CD4-positive, alpha-beta memory T cell (primary cell): ENCODE data around the gene STXBP4. TPM values are rescaled to one million over a fixed set of nuclear protein-coding genes. Genes with fewer than 3 reads are reported as not detected.

ENCODE experiments used
- CTCF ChIA-PET: fragments of 350-600 bp; sonication (Branson Sonifier 250); formaldehyde crosslinking; loops from one replicate; lab custom pipeline; 2021; ENCODE audit warnings: inconsistent platforms; ENCODE audit not compliant: partially characterized antibody; lab: Charles Lee
- POLR2A ChIA-PET: fragments of 350-600 bp; sonication (Branson Sonifier 250); formaldehyde crosslinking; loops from one replicate; lab custom pipeline; 2021; ENCODE audit not compliant: partially characterized antibody; lab: Charles Lee
- DNase-seq, 5 donors: peaks; one replicate each; pipeline versions ENCODE4 v3.0.0 to v3.0.0-alpha.2; 2020 to 2022; ENCODE audit warnings: mixed read lengths in 1 of 5
- H3K27ac ChIP-seq: one replicate; pipeline ENCODE4 v1.7.0; 2013; ENCODE audit warnings: low read depth, low read length
- H3K27me3 ChIP-seq: 2 replicates; pipeline ENCODE4 v1.7.0; 2013; ENCODE audit warnings: mild to moderate bottlenecking, low read length, moderate library complexity; ENCODE audit not compliant: insufficient read depth
- H3K36me3 ChIP-seq: 2 replicates; pipeline ENCODE4 v1.7.0; 2013; ENCODE audit warnings: mild to moderate bottlenecking, low read length, moderate library complexity; ENCODE audit not compliant: insufficient read depth
- H3K4me1 ChIP-seq: 2 replicates; pipeline ENCODE4 v1.7.0; 2013; ENCODE audit warnings: mild to moderate bottlenecking, low read length, moderate library complexity; ENCODE audit not compliant: insufficient read depth
- H3K4me3 ChIP-seq, 2 donors: one replicate each; pipeline ENCODE4 v1.7.0; 2013; ENCODE audit warnings: low read length in 2 of 2, mild to moderate bottlenecking in 1 of 2
- H3K9me3 ChIP-seq, 2 donors: one replicate each; pipeline ENCODE4 v1.7.0; 2013; ENCODE audit warnings: low read length in 2 of 2, control low read depth in 1 of 2; ENCODE audit not compliant: control insufficient read depth in 1 of 2
- H3K27ac Mint-ChIP-seq, 7 donors: one replicate each; pipeline ENCODE4 v1.8.0; 2020 to 2021; ENCODE audit warnings: mixed read lengths in 7 of 7, mild to moderate bottlenecking in 6 of 7, inconsistent platforms in 3 of 7, moderate library complexity in 3 of 7
- H3K27me3 Mint-ChIP-seq, 2 donors: one replicate each; pipeline ENCODE4 v1.8.0; 2020 to 2021; ENCODE audit warnings: mixed read lengths in 2 of 2
- H3K36me3 Mint-ChIP-seq, 2 donors: one replicate each; pipeline ENCODE4 v1.8.0; 2020 to 2021; ENCODE audit warnings: mixed read lengths in 2 of 2, inconsistent platforms in 1 of 2, mild to moderate bottlenecking in 1 of 2
- H3K4me1 Mint-ChIP-seq, 4 donors: one replicate each; pipeline ENCODE4 v1.8.0; 2020 to 2021; ENCODE audit warnings: mixed read lengths in 4 of 4, mild to moderate bottlenecking in 1 of 4
- H3K4me3 Mint-ChIP-seq, 8 donors: one replicate each; pipeline ENCODE4 v1.8.0; 2020 to 2021; ENCODE audit warnings: mixed read lengths in 8 of 8, mild to moderate bottlenecking in 7 of 8, moderate library complexity in 6 of 8, inconsistent platforms in 3 of 8
- H3K9me3 Mint-ChIP-seq, 8 donors: one replicate each; pipeline ENCODE4 v1.8.0; 2020 to 2021; ENCODE audit warnings: mixed read lengths in 8 of 8, mild to moderate bottlenecking in 5 of 8, inconsistent platforms in 3 of 8, moderate library complexity in 1 of 8
- intact Hi-C: fragments of 100-400 bp; cut with micrococcal nuclease; formaldehyde crosslinking; loops from one replicate; pipeline ENCODE4 v1.15.1; 2023
- polyA plus RNA-seq, 2 donors: library from polyadenylated mRNA; unstranded; fragments of 300-500 nt; fragmentation: Illumina TruSeq; gene quantifications; one replicate each; pipeline ENCODE4 v1.2.3, GENCODE V29; 2021
- total RNA-seq, 2 experiments: library from RNA; stranded (reverse); gene quantifications; one replicate each; pipeline ENCODE4 v1.2.3, GENCODE V29; 2021

The STXBP4 gene
- total and polyA plus RNA-seq, 4 experiments from 2014 or later: 1.5 to 12.8 (median 7.3) TPM

- H3K4me1 Mint-ChIP-seq: no peaks in the 10 kb centered on the region
- CTCF ChIA-PET: no interaction called here
- peak in 1 of 5 donors; percentile 15 for DNase-seq
- peaks cover 4 to 13% of the 10 kb centered on the region in 2 donors for H3K36me3 Mint-ChIP-seq
- Histone ChIP-seq H3K4me1 (no peaks in the 10 kb centered on the region), H3K27ac (no peak overlapping the region), H3K27me3 (no peaks in the 10 kb centered on the region), H3K36me3 (no peaks in the 10 kb centered on the region), H3K4me3 (no peak overlapping the region), H3K9me3 (no peaks in the 10 kb centered on the region)
- H3K27me3 Mint-ChIP-seq: no peaks in the 10 kb centered on the region
- intact Hi-C loops: no loop called here
- POLR2A ChIA-PET: no interaction called here
- H3K4me3 Mint-ChIP-seq: no peak overlapping the region
- H3K27ac Mint-ChIP-seq: no peak overlapping the region
- H3K9me3 Mint-ChIP-seq: peaks cover 0 to 2% (median 0%) of the 10 kb centered on the region in 8 donors
Measured at GRCh38 chr17:55037828-55038227, 69.3 kb downstream of the STXBP4 start.

- intact Hi-C loops: no loop called here
- ChIA-PET POLR2A (no interaction called here), CTCF (no interaction called here)
- Mint-ChIP-seq H3K27ac (no peak overlapping the region), H3K36me3 (peaks cover 4 to 13% of the 10 kb centered on the region in 2 donors), H3K4me3 (no peak overlapping the region), H3K27me3 (no peaks in the 10 kb centered on the region), H3K4me1 (no peaks in the 10 kb centered on the region), H3K9me3 (peaks cover 0 to 2% (median 0%) of the 10 kb centered on the region in 8 donors)
- H3K27ac ChIP-seq: no peak overlapping the region
- H3K4me3 ChIP-seq: no peak overlapping the region
- no peaks in the 10 kb centered on the region for H3K4me1 ChIP-seq
- no peak for DNase-seq
- H3K27me3 ChIP-seq: no peaks in the 10 kb centered on the region
- H3K9me3 ChIP-seq: no peaks in the 10 kb centered on the region
- H3K36me3 ChIP-seq: no peaks in the 10 kb centered on the region
Measured at GRCh38 chr17:55038291-55038690, 69.7 kb downstream of the STXBP4 start.

GRCh38 chr17:55040611-55041010 is 72.0 kb downstream of the STXBP4 start:
- H3K36me3 Mint-ChIP-seq: peaks cover 5 to 15% of the 10 kb centered on the region in 2 donors
- Histone ChIP-seq H3K27me3 (no peaks in the 10 kb centered on the region), H3K4me1 (no peaks in the 10 kb centered on the region), H3K9me3 (no peaks in the 10 kb centered on the region), H3K27ac (no peak overlapping the region), H3K36me3 (no peaks in the 10 kb centered on the region), H3K4me3 (no peak overlapping the region)
- no peaks in the 10 kb centered on the region for H3K4me1 Mint-ChIP-seq
- H3K4me3 Mint-ChIP-seq: no peak overlapping the region
- POLR2A ChIA-PET: no interaction called here
- H3K27ac Mint-ChIP-seq: no peak overlapping the region
- no peak for DNase-seq
- H3K9me3 Mint-ChIP-seq: peaks cover 0 to 2% (median 0%) of the 10 kb centered on the region in 8 donors
- intact Hi-C loops: no loop called here
- CTCF ChIA-PET: no interaction called here
- no peaks in the 10 kb centered on the region for H3K27me3 Mint-ChIP-seq

GRCh38 chr17:55053855-55054254 is 85.3 kb downstream of the STXBP4 start:
- no peak overlapping the region for H3K4me3 Mint-ChIP-seq
- H3K36me3 Mint-ChIP-seq: peaks cover 2 to 8% of the 10 kb centered on the region in 2 donors
- no peak overlapping the region for H3K4me3 ChIP-seq
- H3K27me3 Mint-ChIP-seq: no peaks in the 10 kb centered on the region
- intact Hi-C loops: loop anchor here (1.0 to 10.0 kb wide), 3 partner anchors 211 to 294 kb away; partner anchors contain the start of gene HLF
- peaks cover 0 to 4% (median 0%) of the 10 kb centered on the region in 8 donors for H3K9me3 Mint-ChIP-seq
- POLR2A ChIA-PET: interaction anchor here (1.6 kb wide), 1 partner anchor 184 kb away, joined by 6 read pairs; no protein-coding TSS in a partner anchor
- no peak overlapping the region for H3K27ac ChIP-seq
- CTCF ChIA-PET: interaction anchor here (1.0 to 1.8 kb wide), 3 partner anchors 35 to 241 kb away, joined by 3 to 13 read pairs (median 4); no protein-coding TSS in a partner anchor
- no peaks in the 10 kb centered on the region for H3K9me3 ChIP-seq
- H3K4me1 Mint-ChIP-seq: no peaks in the 10 kb centered on the region
- no peaks in the 10 kb centered on the region for H3K36me3 ChIP-seq
- H3K27ac Mint-ChIP-seq: peak overlapping the region in 1 of 7 donors; percentile 29
- peak in 3 of 5 donors; percentile 12 to 22 (median 18) for DNase-seq
- no peaks in the 10 kb centered on the region for H3K4me1 ChIP-seq
- H3K27me3 ChIP-seq: no peaks in the 10 kb centered on the region

DNA sequence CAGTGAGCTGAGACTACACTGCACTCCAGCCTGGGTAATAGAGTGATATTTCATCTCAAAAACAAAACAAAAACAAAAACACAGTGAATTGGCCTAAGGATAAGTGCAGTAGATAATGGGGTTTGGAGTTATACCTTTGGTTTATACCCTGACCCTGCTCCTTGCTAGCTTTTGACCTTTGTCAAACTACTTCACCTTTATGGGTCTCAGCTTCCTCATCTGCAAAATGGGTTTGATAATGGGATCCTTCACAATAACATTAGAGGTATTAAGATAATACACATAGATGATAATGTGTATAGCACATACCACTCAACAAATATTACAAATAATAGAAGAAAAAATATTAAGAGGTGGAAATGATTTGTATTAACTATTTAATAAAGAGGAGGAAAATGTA is 85.9 kb downstream of the STXBP4 start:
- POLR2A ChIA-PET: interaction anchor here (1.6 kb wide), 1 partner anchor 184 kb away, joined by 6 read pairs; no protein-coding TSS in a partner anchor
- Mint-ChIP-seq H3K27me3 (no peaks in the 10 kb centered on the region), H3K27ac (no peak overlapping the region), H3K4me1 (no peaks in the 10 kb centered on the region), H3K9me3 (peaks cover 0 to 3% (median 0%) of the 10 kb centered on the region in 8 donors), H3K36me3 (peaks cover 0 to 4% of the 10 kb centered on the region in 2 donors), H3K4me3 (no peak overlapping the region)
- CTCF ChIA-PET: interaction anchor here (0.8 to 1.9 kb wide), 8 partner anchors 15 to 240 kb away, joined by 3 to 13 read pairs (median 4); partner anchors contain the start of gene HLF
- Histone ChIP-seq H3K36me3 (no peaks in the 10 kb centered on the region), H3K9me3 (no peaks in the 10 kb centered on the region), H3K27me3 (no peaks in the 10 kb centered on the region), H3K4me1 (no peaks in the 10 kb centered on the region), H3K4me3 (no peak overlapping the region), H3K27ac (no peak overlapping the region)
- intact Hi-C loops: loop anchor here (10.0 kb wide), 1 partner anchor 210 kb away; the partner anchor contains the start of gene HLF
- DNase-seq: no peak

- no peaks in the 10 kb centered on the region for H3K27me3 ChIP-seq
- CTCF ChIA-PET: interaction anchor here (1.2 to 1.9 kb wide), 6 partner anchors 14 to 241 kb away, joined by 3 to 12 read pairs (median 5); no protein-coding TSS in a partner anchor
- no peaks in the 10 kb centered on the region for H3K9me3 ChIP-seq
- no peak for DNase-seq
- no peak overlapping the region for H3K27ac ChIP-seq
- H3K4me1 ChIP-seq: no peaks in the 10 kb centered on the region
- no peaks in the 10 kb centered on the region for H3K27me3 Mint-ChIP-seq
- no peak overlapping the region for H3K27ac Mint-ChIP-seq
- no peaks in the 10 kb centered on the region for H3K36me3 Mint-ChIP-seq
- H3K4me3 Mint-ChIP-seq: no peak overlapping the region
- peaks cover 0 to 3% (median 0%) of the 10 kb centered on the region in 8 donors for H3K9me3 Mint-ChIP-seq
- no peak overlapping the region for H3K4me3 ChIP-seq
- POLR2A ChIA-PET: no interaction called here
- peaks cover 0 to 4% (median 2%) of the 10 kb centered on the region in 4 donors for H3K4me1 Mint-ChIP-seq
- H3K36me3 ChIP-seq: no peaks in the 10 kb centered on the region
- intact Hi-C loops: loop anchor here (10.0 kb wide), 1 partner anchor 208 kb away; the partner anchor contains the start of gene HLF
Measured at GRCh38 chr17:55056526-55056925, 88.0 kb downstream of the STXBP4 start.

DNA sequence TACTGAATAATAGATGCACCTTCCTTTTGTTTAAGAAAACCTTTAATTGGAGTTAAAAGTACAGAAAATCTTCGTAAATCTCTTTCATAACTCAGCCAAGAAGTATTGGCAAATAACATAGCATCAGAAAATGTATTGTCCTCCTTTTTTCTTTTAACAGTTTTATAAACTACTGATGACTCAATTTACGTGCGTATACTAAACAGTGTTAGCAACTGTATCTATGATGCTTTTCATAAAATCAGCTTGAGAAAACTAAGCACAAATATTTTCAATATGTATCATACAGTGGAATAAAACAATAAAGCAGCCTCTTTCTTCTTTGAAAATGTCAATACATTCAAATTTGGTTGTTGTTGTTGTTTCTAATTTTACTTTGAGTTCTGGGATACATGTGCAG is 88.6 kb downstream of the STXBP4 start:
- H3K4me1 ChIP-seq: no peaks in the 10 kb centered on the region
- Mint-ChIP-seq H3K4me3 (no peak overlapping the region), H3K27me3 (no peaks in the 10 kb centered on the region), H3K4me1 (peaks cover 0 to 4% (median 2%) of the 10 kb centered on the region in 4 donors), H3K27ac (no peak overlapping the region), H3K9me3 (peaks cover 0 to 3% (median 0%) of the 10 kb centered on the region in 8 donors), H3K36me3 (no peaks in the 10 kb centered on the region)
- no peaks in the 10 kb centered on the region for H3K9me3 ChIP-seq
- H3K27ac ChIP-seq: no peak overlapping the region
- ChIA-PET CTCF (interaction anchor here (1.2 kb wide), 3 partner anchors 115 to 291 kb away, joined by 3 to 4 read pairs (median 3); no protein-coding TSS in a partner anchor), POLR2A (no interaction called here)
- H3K27me3 ChIP-seq: no peaks in the 10 kb centered on the region
- no peak overlapping the region for H3K4me3 ChIP-seq
- no peaks in the 10 kb centered on the region for H3K36me3 ChIP-seq
- intact Hi-C loops: loop anchor here (10.0 kb wide), 1 partner anchor 208 kb away; the partner anchor contains the start of gene HLF
- no peak for DNase-seq
